GM21576 (cell line): ENCODE results near the gene NXPE4.
"Not testable (repeated sequence)": the region's sequence is repeated elsewhere in the genome, so short reads cannot be mapped to it uniquely, and the experiment has no call there.

Experiments
- ATAC-seq: cut with Tn5 transposase; IDR thresholded peaks from one replicate; pipeline ENCODE4 v1.9.1; 2021; ENCODE audit warnings: mild to moderate bottlenecking, moderate library complexity; ENCODE audit not compliant: unreplicated experiment

The NXPE4 gene

GRCh38 chr11:114595571-114595970 is at the start of gene NXPE4:
Gene NXPE4, minus strand, starts transcription at chr11:114595786. Its CDS starts 1,027 bp downstream, at chr11:114594759.
- no peak for ATAC-seq

DNA sequence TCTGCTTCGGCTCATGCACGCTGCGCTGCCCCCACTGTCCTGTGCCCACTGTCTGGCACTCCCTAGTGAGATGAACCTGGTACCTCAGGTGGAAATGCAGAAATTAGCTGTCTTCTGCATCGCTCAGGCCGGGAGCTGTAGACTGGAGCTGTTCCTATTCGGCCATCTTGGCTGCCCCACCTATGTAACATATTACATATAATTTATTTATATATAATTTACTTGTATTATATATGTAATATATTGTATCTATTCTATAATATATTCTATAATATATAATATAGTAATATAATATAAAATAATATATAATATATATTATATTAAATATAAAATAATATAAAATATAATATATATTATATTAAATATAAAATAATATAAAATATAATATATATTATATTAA is 43.9 kb upstream of the NXPE4 start:
- not testable (repeated sequence) for ATAC-seq

DNA sequence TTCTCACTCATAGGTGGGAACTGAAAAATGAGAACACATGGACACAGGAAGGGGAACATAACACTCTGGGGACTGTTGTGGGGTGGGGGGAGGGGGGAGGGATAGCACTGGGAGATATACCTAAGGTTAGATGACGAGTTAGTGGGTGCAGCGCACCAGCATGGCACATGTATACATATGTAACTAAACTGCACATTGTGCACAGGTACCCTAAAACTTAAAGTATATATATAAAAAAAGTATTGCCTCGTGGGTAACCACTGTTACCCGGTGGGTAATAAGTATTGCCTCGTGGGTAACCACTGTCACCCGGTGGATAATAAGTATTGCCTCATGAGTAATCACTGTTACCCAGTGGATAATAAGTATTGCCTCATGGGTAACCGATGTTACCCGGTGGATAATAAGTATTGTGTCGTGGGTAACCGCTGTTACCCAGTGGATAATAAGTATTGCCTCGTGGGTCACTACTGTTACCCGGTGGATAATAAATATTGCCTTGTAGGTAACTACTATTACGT is 35.9 kb upstream of the NXPE4 start:
- not testable (repeated sequence) for ATAC-seq

DNA sequence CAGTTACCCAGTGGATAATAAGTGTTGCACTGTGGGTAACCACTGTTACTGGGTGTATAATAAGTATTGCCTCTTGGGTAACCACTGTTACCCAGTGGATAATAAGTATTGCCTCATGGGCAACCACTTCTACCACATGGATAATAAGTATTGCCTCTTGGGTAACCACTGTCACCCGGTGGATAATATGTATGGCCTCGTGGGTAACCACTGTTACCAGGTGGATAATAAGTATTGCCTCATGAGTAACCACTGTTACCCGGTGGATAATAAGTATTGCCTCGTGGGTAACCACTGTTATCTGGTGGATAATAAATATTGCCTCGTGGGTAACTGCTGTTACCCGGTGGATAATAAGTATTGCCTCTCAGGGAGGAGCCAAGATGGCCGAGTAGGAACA is 29.7 kb upstream of the NXPE4 start:
- ATAC-seq: no peak

- ATAC-seq: no peak
Observed at GRCh38 chr11:114624455-114625207, 29.0 kb upstream of the NXPE4 start.

- ATAC-seq: no peak
Observed at GRCh38 chr11:114623720-114624119, 28.1 kb upstream of the NXPE4 start.

DNA sequence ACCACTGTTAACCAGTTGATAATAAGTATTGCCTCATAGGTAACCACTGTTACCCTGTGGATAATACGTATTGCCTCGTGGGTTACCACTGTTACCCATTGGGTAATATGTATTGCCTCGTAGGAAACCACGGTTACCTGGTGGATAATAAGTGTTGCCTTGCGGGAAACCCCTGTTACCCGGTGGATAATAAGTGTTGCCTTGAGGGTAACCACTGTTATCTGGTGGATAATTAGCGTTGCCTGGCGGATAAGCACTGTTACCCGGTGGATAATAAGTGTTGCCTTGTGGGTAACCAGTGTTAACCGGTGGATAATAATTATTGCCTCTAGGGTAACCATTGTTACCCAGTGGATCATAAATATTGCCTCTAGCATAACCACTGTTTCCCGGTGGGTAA is 27.3 kb upstream of the NXPE4 start:
- no peak for ATAC-seq

GRCh38 chr11:114621950-114622809 is 26.6 kb upstream of the NXPE4 start:
- ATAC-seq: no peak

DNA sequence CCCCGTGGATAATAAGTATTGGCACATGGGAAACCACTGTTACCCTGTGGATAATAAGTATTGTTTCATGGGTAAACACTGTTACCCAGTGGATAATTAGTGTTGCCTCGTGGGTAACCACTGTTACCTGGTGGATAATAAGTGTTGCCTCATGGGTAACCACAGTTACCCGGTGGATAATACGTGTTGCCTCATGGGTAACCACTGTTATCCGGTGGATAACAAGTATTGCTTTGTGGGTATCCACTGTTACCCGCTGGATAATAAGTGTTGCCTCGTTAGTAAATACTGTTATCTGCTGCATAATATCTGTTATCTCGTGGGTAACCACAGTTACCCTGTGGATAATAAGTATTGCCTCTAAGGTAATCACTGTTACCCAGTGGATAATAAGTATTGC is 25.5 kb upstream of the NXPE4 start:
- ATAC-seq: no peak

GRCh38 chr11:114619659-114620173 is 24.1 kb upstream of the NXPE4 start:
- ATAC-seq: no peak

- ATAC-seq: no peak
Observed at GRCh38 chr11:114618139-114618538, 22.6 kb upstream of the NXPE4 start.

- ATAC-seq: no peak
Observed at GRCh38 chr11:114617157-114618124, 21.9 kb upstream of the NXPE4 start.

DNA sequence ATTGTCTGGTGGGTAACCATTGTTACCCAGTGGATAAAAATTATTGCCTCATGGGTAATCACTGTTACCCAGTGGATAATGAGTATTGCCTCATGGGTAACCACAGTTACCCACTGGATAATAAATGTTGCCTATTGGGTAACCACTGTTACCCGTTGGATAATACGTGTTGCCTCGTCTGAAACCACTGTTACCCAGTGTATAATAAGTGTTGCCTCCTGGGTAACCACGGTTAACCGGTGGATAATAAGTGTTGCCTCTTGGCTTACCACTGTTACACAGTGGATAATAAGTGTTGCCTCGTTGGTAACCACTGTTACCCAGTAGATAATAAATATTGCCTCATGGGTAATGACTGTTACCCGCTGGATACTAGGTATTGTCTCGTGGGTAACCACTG is 20.9 kb upstream of the NXPE4 start:
- ATAC-seq: no peak

GRCh38 chr11:114615448-114616361 is 20.1 kb upstream of the NXPE4 start:
- ATAC-seq: no peak

DNA sequence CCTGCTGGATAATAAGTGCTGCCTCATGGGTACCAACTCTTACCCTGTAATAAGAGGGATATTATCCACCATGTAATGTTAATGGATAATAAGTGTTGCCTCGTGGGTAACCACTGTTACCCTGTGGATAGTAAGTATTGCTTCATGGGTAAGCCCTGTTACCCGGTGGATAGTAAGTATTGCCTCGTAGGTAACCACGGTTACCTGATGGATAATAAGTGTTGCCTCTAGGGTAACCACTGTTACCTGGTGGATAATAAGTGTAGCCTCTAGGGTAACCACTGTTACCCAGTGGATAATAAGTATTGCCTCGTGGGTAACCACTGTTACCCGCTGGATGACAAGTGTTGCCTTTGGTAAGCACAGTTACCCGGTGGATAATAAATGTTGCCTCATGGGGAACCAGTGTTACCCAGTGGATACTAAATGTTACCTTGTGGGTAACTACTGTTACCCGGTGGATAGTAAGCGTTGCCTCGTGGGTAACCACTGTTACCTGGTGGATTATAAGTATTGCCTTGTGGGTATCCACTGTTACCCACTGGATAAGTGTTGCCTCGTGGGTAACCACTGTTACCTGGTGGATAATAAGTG is 18.6 kb upstream of the NXPE4 start:
- no peak for ATAC-seq

DNA sequence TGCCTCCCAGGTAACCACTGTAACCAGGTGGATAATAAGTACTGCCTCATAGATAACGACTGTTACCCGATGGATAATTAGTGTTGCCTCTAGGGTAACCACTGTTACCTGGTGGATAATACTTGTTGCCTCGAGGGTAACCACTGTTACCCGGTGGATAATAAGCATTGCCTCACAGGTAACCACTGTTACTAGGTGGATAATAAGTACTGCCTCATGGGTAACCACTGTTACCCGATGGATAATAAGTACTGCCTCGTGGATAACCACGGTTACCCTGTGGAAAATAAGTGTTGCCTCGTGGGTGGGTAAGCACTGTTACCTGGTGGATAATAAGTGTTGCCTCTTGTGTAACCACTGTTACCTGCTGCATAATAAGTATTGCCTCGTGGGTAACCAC is 17.5 kb upstream of the NXPE4 start:
- ATAC-seq: not testable (repeated sequence)

GRCh38 chr11:114612686-114613085 is 17.1 kb upstream of the NXPE4 start:
- ATAC-seq: no peak

GRCh38 chr11:114612199-114612598 is 16.6 kb upstream of the NXPE4 start:
- not testable (repeated sequence) for ATAC-seq
